Ovary (tissue), 3 donors: Measurements from ENCODE around the gene RARRES1.

Experiments
- CTCF ChIP-seq, 3 donors: fragments of 450-650 bp in 2 of 3; fragments of 200-600 bp in 1 of 3; IDR thresholded peaks; one replicate each; pipeline versions ENCODE4 v1.5.1 to v1.8.0; 2016 to 2022; ENCODE audit warnings: antibody characterized with exemption in 3 of 3, mild to moderate bottlenecking in 1 of 3
- POLR2A ChIP-seq: fragments of 450-650 bp; IDR thresholded peaks from one replicate; pipeline ENCODE4 v1.6.1; 2017; ENCODE audit warnings: antibody characterized with exemption, mild to moderate bottlenecking, moderate library complexity
- donor health status: DM: no; HTN: no; CAD: no.

GRCh38 chr3:158727206-158728060, 4.8 kb downstream of the RARRES1 start:
- TF ChIP-seq CTCF (IDR thresholded peaks at IDR 0.05) (peak; percentile 75 to 94 (median 80)), POLR2A (no peak)
